ENCODE data around the gene HSPG2.

HSPG2 gene

DNA sequence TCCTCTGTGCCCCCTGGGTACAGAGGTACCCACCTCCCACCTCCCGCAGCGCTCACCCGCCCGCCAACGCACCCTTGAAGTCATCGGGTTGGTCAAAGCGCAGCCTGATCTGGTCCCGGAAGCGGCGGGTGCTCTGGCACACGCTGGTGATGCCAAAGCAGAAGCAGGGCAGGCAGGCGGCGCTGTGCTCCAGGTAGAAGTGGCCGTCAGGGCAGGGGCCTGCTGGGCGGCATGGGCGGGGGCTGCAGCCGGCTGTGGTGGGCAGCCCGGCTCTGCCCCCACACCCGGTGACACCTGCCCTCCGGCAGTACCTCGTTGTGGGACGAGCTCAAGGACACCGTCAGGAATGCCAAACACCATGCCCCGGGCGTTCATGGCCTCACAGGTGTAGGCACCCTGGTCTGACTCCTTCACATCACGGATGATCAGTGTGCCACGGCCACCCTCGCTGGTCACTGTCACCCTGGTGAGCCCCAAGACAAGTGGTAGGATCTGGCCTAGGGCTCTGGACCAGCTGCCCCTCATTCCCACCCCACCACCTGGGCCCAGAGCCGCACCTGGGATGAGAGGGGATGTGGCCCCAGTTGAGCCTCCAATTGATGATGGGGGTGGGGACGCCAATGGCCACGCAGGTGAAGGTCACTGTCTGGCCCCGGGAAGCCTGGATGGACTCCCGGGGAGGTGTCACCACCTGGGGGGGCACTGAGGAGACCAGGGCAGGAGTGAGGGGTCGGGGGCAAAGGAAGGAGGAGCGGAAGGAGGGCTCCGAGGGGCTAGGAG, 52.5 kb downstream of the HSPG2 start:
- no peaks in the 10 kb centered on the region for H3K36me3 ChIP-seq
- no peaks in the 10 kb centered on the region for H3K27me3 ChIP-seq
- no peaks in the 10 kb centered on the region for H3K9me3 ChIP-seq

GRCh38 chr1:21882721-21883415, 54.2 kb downstream of the HSPG2 start:
- Histone ChIP-seq H3K36me3 (no peaks in the 10 kb centered on the region), H3K9me3 (no peaks in the 10 kb centered on the region), H3K4me1 (no peaks in the 10 kb centered on the region), H3K4me3 (ENCODE audit: low read depth, low read length) (no peak overlapping the region), H3K27me3 (no peaks in the 10 kb centered on the region)
- no peak for DNase-seq
- TF ChIP-seq, protein P1, sequence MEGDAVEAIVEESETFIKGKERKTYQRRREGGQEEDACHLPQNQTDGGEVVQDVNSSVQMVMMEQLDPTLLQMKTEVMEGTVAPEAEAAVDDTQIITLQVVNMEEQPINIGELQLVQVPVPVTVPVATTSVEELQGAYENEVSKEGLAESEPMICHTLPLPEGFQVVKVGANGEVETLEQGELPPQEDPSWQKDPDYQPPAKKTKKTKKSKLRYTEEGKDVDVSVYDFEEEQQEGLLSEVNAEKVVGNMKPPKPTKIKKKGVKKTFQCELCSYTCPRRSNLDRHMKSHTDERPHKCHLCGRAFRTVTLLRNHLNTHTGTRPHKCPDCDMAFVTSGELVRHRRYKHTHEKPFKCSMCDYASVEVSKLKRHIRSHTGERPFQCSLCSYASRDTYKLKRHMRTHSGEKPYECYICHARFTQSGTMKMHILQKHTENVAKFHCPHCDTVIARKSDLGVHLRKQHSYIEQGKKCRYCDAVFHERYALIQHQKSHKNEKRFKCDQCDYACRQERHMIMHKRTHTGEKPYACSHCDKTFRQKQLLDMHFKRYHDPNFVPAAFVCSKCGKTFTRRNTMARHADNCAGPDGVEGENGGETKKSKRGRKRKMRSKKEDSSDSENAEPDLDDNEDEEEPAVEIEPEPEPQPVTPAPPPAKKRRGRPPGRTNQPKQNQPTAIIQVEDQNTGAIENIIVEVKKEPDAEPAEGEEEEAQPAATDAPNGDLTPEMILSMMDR (IDR thresholded peaks at IDR 0.05; ENCODE audit: low read depth, low read length), result no peak

More for the DNA sequence above, 52.5 kb downstream of the HSPG2 start:
- TF ChIP-seq, protein P1 (IDR thresholded peaks at IDR 0.05; ENCODE audit: low read depth, low read length), result no peak
- Histone ChIP-seq H3K4me1 (no peaks in the 10 kb centered on the region), H3K4me3 (ENCODE audit: low read depth, low read length) (no peak overlapping the region)
- DNase-seq, result no peak

GRCh38 chr1:21881250-21881649, 55.9 kb downstream of the HSPG2 start:
- H3K4me3 ChIP-seq (ENCODE audit: low read depth, low read length), result no peak overlapping the region
- H3K36me3 ChIP-seq, result no peaks in the 10 kb centered on the region
- H3K9me3 ChIP-seq, result no peaks in the 10 kb centered on the region
- H3K4me1 ChIP-seq, result no peaks in the 10 kb centered on the region
- TF ChIP-seq, protein P1 (IDR thresholded peaks at IDR 0.05; ENCODE audit: low read depth, low read length), result no peak
- DNase-seq, result no peak
- H3K27me3 ChIP-seq, result no peaks in the 10 kb centered on the region

DNA sequence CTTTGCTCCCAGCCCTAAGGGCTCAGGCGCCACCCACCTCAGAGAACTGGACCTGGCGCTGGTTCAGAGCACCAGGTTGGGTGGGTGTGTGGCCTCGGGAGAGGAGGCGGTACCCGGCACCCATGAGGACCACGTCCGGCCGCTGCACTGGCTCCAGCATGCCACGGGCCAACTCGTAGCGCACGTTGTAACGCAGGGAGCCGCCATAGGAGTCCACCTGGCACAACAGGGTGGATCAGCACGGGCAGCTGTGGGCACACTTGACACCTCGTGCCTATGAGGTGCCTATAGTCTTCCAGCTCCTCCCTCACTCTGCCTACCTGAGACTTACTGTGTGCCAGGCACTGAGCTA, 56.5 kb downstream of the HSPG2 start:
- Histone ChIP-seq H3K36me3 (no peaks in the 10 kb centered on the region), H3K4me1 (no peaks in the 10 kb centered on the region), H3K27me3 (no peaks in the 10 kb centered on the region), H3K4me3 (ENCODE audit: low read depth, low read length) (no peak overlapping the region), H3K9me3 (no peaks in the 10 kb centered on the region)
- TF ChIP-seq, protein P1 (IDR thresholded peaks at IDR 0.05; ENCODE audit: low read depth, low read length), result no peak
- no peak for DNase-seq

DNA sequence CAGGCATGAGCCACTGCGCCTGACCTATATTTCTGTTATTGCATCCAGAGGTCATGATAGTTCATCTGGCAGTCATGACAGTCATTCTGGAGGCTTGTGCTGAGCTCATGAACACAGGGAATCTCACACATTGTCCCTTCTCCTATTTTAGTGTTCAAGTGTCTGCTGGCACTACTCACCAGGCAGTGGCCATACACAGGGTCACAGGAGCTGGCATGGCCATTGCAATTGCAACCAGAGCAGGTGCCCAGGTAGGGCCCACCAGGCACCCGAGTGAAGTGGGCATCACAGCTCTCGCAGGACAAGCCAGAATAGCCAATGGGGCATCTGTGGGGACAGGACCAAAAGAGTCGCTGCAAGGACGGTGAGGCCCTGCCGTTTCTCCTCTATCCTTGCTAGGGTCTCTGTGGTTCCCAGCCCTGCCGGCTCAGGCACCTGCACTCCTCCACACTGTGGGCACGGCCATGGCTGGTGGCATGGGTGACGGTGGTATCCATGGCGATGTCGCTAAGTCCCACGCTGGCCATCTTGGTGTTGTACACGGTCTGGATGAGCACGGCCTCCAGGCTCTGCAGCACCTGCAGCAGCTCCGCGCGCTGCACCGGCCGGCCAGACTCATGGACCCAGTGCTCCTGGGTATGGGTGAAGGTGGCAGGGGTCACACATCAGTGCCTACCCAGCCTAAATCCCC, 57.0 kb downstream of the HSPG2 start:
- TF ChIP-seq, protein P1 (IDR thresholded peaks at IDR 0.05; ENCODE audit: low read depth, low read length), result no peak
- Histone ChIP-seq H3K4me1 (no peaks in the 10 kb centered on the region), H3K36me3 (no peaks in the 10 kb centered on the region), H3K27me3 (no peaks in the 10 kb centered on the region), H3K9me3 (no peaks in the 10 kb centered on the region), H3K4me3 (ENCODE audit: low read depth, low read length) (no peak overlapping the region)
- no peak for DNase-seq
